WTC11 (cell line): ENCODE measurements around the gene SASH3. TPM values are rescaled to one million over a fixed set of nuclear protein-coding genes. Genes with fewer than 3 reads are reported as not detected.
A peak's percentile ranks its signal among the peaks of the same experiment; 100 is the strongest.

Experiments used
- ATAC-seq: fragments of 200-7000 bp; cut with Tn5 transposase; 2 replicates; pipeline ENCODE4 v1.10.0; 2021; ENCODE audit warnings: mild to moderate bottlenecking, moderate library complexity
- CTCF ChIA-PET: fragments of 300-600 bp; sonication (Branson Sonifier 250); formaldehyde crosslinking; loops from one replicate; lab custom pipeline; 2021; ENCODE audit warnings: antibody characterized with exemption; lab: Charles Lee
- POLR2A ChIA-PET: fragments of 350-600 bp; sonication (Branson Sonifier 250); formaldehyde crosslinking; loops from one replicate; lab custom pipeline; 2021; ENCODE audit warnings: antibody characterized with exemption; lab: Charles Lee
- DNase-seq: peaks from one replicate; pipeline ENCODE4 v3.0.0; 2021; ENCODE audit warnings: low spot score
- H3K27ac Mint-ChIP-seq: 2 replicates; pipeline ENCODE4 v1.8.0; 2021; ENCODE audit warnings: mixed read lengths
- H3K27me3 Mint-ChIP-seq: 2 replicates; pipeline ENCODE4 v1.8.0; 2021; ENCODE audit warnings: low read depth, mild to moderate bottlenecking, moderate library complexity, mixed read lengths
- H3K36me3 Mint-ChIP-seq: 2 replicates; pipeline ENCODE4 v1.8.0; 2021; ENCODE audit warnings: mixed read lengths
- H3K4me1 Mint-ChIP-seq: 2 replicates; pipeline ENCODE4 v1.8.0; 2022; ENCODE audit warnings: mixed read lengths
- H3K4me3 Mint-ChIP-seq: 2 replicates; pipeline ENCODE4 v1.8.0; 2021; ENCODE audit warnings: mild to moderate bottlenecking, moderate library complexity, mixed read lengths
- H3K9me3 Mint-ChIP-seq: 2 replicates; pipeline ENCODE4 v1.8.0; 2021; ENCODE audit warnings: mixed read lengths
- ATF1 ChIP-seq: sonication (generic); formaldehyde crosslinking; IDR thresholded peaks from 2 replicates; pipeline ENCODE4 v1.8.1; 2023; ENCODE audit warnings: mild to moderate bottlenecking, moderate library complexity, missing genetic modification reagents
- CTCF ChIP-seq: fragments of 200-600 bp; IDR thresholded peaks from 2 replicates; pipeline ENCODE4 v1.8.0; 2022; ENCODE audit warnings: antibody characterized with exemption
- ELF4 ChIP-seq: sonication (generic); formaldehyde crosslinking; IDR thresholded peaks from 2 replicates; pipeline ENCODE4 v1.8.1; 2022; ENCODE audit warnings: low read depth, mild to moderate bottlenecking, moderate library complexity, missing genetic modification reagents
- HMGA2 ChIP-seq: fragments of 250-450 bp; sonication (Bioruptor Pico); IDR thresholded peaks from 2 replicates; pipeline ENCODE4 v1.4.0; 2021; ENCODE audit warnings: mild to moderate bottlenecking, moderate library complexity
- KAT7 ChIP-seq: sonication (generic); formaldehyde crosslinking; IDR thresholded peaks from 2 replicates; pipeline ENCODE4 v1.8.1; 2023; ENCODE audit warnings: missing genetic modification reagents, mild to moderate bottlenecking, borderline replicate concordance
- PRDM15 ChIP-seq: sonication (generic); formaldehyde crosslinking; IDR thresholded peaks from 2 replicates; pipeline ENCODE4 v1.8.0; 2022; ENCODE audit warnings: missing genetic modification reagents
- SOX15 ChIP-seq: fragments of 250-450 bp; sonication (Bioruptor Pico); IDR thresholded peaks from 2 replicates; pipeline ENCODE4 v1.9.0; 2021; ENCODE audit warnings: mild to moderate bottlenecking
- SP1 ChIP-seq: sonication (generic); formaldehyde crosslinking; conservative IDR thresholded peaks from 2 replicates; pipeline ENCODE4 v1.8.1; 2022; ENCODE audit warnings: missing genetic modification reagents
- TEAD4 ChIP-seq: sonication (generic); formaldehyde crosslinking; IDR thresholded peaks from 2 replicates; pipeline ENCODE4 v1.8.0; 2022; ENCODE audit warnings: mild to moderate bottlenecking, missing genetic modification reagents
- ZBTB21 ChIP-seq: sonication (generic); formaldehyde crosslinking; IDR thresholded peaks from 2 replicates; pipeline ENCODE4 v1.8.1; 2023; ENCODE audit warnings: mild to moderate bottlenecking, missing genetic modification reagents, borderline replicate concordance
- ZNF219 ChIP-seq: sonication (generic); formaldehyde crosslinking; IDR thresholded peaks from 2 replicates; pipeline ENCODE4 v1.8.0; 2023; ENCODE audit warnings: missing genetic modification reagents, mild to moderate bottlenecking, borderline replicate concordance
- ZNF281 ChIP-seq: sonication (generic); formaldehyde crosslinking; IDR thresholded peaks from 2 replicates; pipeline ENCODE4 v1.8.0; 2023; ENCODE audit warnings: mild to moderate bottlenecking, missing genetic modification reagents
- total RNA-seq: library from RNA; stranded (reverse); gene quantifications from 3 replicates; pipeline ENCODE4 v1.2.3, GENCODE V29; 2021
- TF ChIP-seq, protein P1 (sequence below): sonication (generic); formaldehyde crosslinking; IDR thresholded peaks from 2 replicates; pipeline ENCODE4 v1.8.0; 2023; ENCODE audit warnings: missing genetic modification reagents, mild to moderate bottlenecking, borderline replicate concordance
- TF ChIP-seq, protein P2 (sequence below): fragments of 250-450 bp; sonication (Bioruptor Pico); IDR thresholded peaks from 2 replicates; pipeline ENCODE4 v1.9.0; 2021; ENCODE audit warnings: mild to moderate bottlenecking
- TF ChIP-seq, protein P3 (sequence below): sonication (generic); formaldehyde crosslinking; IDR thresholded peaks from 2 replicates; pipeline ENCODE4 v1.8.1; 2022; ENCODE audit warnings: low read depth, mild to moderate bottlenecking, moderate library complexity, missing genetic modification reagents, borderline replicate concordance

SASH3 gene
- total RNA-seq, 1 experiment from 2014 or later = 0.22 TPM

DNA sequence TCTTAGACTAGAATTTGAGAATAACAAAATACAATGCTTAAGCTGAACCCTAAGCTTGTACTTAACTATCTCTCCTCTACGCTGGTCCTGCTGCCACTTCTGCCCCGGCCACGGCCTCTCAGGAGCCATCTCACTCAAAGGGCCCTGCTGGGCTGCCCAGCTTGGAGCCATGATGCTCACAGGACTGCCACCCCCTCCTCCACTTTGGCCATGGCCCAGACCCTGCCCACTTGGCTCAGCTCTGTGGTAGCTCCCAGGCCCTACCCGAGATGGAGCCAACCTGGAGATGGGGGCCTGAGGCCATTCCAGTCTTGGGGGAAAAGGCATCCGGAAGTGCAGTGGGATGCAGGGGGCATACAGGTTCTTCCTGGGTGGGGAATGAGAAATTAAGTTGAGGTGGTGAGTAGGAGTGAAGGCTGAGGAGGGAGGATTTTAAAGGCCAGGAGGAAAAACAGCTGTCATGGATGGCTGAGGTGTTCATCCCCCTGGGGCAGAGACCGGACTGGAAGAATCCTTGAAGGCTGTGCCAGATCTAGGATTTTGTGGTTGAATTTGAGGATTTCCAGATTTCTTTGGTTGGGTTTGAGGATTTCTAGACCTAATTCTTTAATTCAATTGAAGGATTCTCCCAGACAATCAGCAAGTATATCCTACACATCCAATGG, 824 bp downstream of the SASH3 start (continued):
- TF ChIP-seq PRDM15 (CRISPR knock-in tag) = no peak
- TF ChIP-seq ATF1 = no peak

DNA sequence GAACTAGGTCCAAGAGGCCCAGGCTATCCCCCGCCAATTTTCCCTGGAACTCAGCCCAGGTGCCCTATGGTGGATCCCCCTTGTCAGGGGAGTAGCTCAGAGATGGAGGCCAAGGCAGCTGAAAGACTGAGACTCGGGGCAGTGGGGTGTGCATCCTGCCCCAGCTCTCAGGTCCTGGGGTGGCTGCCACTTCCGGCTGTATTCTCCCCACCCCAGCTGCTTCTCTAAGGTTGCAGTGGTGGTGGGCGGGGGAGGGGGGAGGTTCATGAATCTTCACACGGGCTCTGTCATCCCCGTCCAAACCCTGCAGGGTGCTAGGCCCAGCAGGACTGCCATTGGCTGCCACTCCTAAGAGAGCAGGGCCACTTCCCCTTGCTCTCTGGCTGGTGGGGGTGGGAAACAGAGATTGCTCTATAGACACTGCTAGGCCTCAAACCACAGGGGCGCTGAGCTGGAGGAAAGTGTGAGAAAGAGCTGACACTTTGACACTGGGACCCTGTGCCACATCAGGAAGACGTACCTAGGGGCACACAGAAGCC, 1.5 kb downstream of the SASH3 start:
- ATAC-seq (peak; percentile 86), DNase-seq (no peak)
- Mint-ChIP-seq H3K4me3 (no peak overlapping the region), H3K4me1 (0 out of 2 replicates have a peak, but pooled peaks cover 2% of the 10 kb centered on the region), H3K36me3 (no peaks in the 10 kb centered on the region), H3K9me3 (no peaks in the 10 kb centered on the region), H3K27ac (no peak overlapping the region), H3K27me3 (no peaks in the 10 kb centered on the region; the same call in 1 of the 2 replicates)
- TF ChIP-seq ELF4 = no peak
- TF ChIP-seq, protein P1, sequence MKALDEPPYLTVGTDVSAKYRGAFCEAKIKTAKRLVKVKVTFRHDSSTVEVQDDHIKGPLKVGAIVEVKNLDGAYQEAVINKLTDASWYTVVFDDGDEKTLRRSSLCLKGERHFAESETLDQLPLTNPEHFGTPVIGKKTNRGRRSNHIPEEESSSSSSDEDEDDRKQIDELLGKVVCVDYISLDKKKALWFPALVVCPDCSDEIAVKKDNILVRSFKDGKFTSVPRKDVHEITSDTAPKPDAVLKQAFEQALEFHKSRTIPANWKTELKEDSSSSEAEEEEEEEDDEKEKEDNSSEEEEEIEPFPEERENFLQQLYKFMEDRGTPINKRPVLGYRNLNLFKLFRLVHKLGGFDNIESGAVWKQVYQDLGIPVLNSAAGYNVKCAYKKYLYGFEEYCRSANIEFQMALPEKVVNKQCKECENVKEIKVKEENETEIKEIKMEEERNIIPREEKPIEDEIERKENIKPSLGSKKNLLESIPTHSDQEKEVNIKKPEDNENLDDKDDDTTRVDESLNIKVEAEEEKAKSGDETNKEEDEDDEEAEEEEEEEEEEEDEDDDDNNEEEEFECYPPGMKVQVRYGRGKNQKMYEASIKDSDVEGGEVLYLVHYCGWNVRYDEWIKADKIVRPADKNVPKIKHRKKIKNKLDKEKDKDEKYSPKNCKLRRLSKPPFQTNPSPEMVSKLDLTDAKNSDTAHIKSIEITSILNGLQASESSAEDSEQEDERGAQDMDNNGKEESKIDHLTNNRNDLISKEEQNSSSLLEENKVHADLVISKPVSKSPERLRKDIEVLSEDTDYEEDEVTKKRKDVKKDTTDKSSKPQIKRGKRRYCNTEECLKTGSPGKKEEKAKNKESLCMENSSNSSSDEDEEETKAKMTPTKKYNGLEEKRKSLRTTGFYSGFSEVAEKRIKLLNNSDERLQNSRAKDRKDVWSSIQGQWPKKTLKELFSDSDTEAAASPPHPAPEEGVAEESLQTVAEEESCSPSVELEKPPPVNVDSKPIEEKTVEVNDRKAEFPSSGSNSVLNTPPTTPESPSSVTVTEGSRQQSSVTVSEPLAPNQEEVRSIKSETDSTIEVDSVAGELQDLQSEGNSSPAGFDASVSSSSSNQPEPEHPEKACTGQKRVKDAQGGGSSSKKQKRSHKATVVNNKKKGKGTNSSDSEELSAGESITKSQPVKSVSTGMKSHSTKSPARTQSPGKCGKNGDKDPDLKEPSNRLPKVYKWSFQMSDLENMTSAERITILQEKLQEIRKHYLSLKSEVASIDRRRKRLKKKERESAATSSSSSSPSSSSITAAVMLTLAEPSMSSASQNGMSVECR = no peak
- no peak for TF ChIP-seq ZNF281
- TF ChIP-seq TEAD4 (CRISPR knock-in tag) = no peak
- POLR2A ChIA-PET = interaction anchor here (1.0 kb wide), 1 partner anchor 25 kb away, joined by 3 read pairs; no protein-coding TSS in a partner anchor
- CTCF ChIA-PET = interaction anchor here (0.6 to 1.5 kb wide), 4 partner anchors 9 to 28 kb away, joined by 3 to 6 read pairs (median 4); no protein-coding TSS in a partner anchor

DNA sequence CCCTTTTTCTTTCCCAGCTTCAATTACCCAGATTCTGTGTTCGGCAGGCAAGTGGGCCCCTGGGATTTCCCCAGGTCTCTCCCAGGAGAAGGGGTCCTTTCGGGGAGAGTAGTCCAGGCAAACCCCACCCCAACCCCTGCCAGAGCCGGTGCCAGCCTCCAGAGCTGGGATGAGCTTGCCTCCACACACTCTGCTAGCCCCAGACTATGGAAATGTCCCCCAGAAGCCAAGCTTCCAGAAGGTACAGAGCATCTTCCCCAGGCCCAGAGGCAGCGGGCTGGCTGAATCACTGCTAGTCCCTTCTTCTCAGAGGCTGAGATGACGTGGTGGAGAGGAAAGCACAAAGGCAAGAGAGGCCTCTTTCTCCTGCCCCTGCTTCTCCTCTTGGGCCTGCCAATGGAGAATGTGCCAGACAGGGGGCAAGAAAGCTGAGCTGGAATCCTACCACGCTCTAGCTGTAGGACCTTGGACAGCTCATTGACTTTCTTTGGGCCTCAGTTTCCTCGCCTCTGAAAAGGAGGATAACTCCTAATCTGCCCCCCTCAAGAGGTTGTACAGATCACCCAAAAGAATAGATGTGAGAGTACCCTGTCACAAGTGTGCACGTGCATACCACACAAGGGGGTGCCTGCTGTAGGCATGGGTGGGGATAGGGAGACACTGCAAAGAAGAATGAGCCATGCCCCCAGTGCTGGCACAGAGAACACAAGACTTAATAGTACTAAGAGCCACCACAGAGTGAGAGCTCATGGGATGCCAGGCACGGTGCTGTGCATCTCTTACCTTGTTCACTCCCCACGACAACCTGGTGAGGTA, 2.1 kb downstream of the SASH3 start:
- Mint-ChIP-seq H3K9me3 (no peaks in the 10 kb centered on the region), H3K36me3 (no peaks in the 10 kb centered on the region), H3K4me3 (no peak overlapping the region), H3K27ac (no peak overlapping the region), H3K27me3 (no peaks in the 10 kb centered on the region; the same call in 1 of the 2 replicates), H3K4me1 (no peaks in the 10 kb centered on the region)
- ChIA-PET CTCF (interaction anchor here (1.4 to 1.5 kb wide), 2 partner anchors 26 to 28 kb away, joined by 3 to 6 read pairs; no protein-coding TSS in a partner anchor), POLR2A (interaction anchor here (1.0 kb wide), 1 partner anchor 25 kb away, joined by 3 read pairs; no protein-coding TSS in a partner anchor)
- DNase-seq (no peak), ATAC-seq (no peak)
- TF ChIP-seq SP1 (CRISPR knock-in tag) (no peak), SOX15 (no peak), HMGA2 (no peak), CTCF (no peak), KAT7 (CRISPR knock-in tag) (no peak), ZNF219 (CRISPR knock-in tag) (no peak), ZBTB21 (no peak)
- TF ChIP-seq, protein P2, sequence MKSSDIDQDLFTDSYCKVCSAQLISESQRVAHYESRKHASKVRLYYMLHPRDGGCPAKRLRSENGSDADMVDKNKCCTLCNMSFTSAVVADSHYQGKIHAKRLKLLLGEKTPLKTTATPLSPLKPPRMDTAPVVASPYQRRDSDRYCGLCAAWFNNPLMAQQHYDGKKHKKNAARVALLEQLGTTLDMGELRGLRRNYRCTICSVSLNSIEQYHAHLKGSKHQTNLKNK (CRISPR knock-in tag) = no peak
- TF ChIP-seq, protein P3, sequence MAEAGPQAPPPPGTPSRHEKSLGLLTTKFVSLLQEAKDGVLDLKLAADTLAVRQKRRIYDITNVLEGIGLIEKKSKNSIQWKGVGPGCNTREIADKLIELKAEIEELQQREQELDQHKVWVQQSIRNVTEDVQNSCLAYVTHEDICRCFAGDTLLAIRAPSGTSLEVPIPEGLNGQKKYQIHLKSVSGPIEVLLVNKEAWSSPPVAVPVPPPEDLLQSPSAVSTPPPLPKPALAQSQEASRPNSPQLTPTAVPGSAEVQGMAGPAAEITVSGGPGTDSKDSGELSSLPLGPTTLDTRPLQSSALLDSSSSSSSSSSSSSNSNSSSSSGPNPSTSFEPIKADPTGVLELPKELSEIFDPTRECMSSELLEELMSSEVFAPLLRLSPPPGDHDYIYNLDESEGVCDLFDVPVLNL (CRISPR knock-in tag) = no peak
